ENCODE measurements around the gene MEG3. TPM values are rescaled to one million over a fixed set of nuclear protein-coding genes. Genes with fewer than 3 reads are reported as not detected.

MEG3 gene
- total and polyA plus RNA-seq, 2 experiments from 2014 or later: not detected

DNA sequence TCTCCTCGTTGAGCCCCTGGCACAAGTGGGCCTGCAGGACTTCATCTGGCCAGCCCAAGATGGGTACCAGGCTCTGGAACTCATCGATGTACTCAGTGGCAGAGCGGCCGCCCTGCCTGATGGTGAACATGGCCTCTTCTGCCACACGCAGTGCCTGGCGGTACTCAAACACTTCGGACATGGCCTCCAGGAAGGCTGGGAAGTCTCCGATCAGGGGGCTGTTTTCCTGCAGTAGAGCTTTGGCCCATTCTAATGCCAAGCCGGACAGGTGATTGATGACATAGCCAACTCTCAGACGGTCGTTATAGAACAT is 57.8 kb downstream of the MEG3 start (continued):
- TF ChIP-seq, protein P1, sequence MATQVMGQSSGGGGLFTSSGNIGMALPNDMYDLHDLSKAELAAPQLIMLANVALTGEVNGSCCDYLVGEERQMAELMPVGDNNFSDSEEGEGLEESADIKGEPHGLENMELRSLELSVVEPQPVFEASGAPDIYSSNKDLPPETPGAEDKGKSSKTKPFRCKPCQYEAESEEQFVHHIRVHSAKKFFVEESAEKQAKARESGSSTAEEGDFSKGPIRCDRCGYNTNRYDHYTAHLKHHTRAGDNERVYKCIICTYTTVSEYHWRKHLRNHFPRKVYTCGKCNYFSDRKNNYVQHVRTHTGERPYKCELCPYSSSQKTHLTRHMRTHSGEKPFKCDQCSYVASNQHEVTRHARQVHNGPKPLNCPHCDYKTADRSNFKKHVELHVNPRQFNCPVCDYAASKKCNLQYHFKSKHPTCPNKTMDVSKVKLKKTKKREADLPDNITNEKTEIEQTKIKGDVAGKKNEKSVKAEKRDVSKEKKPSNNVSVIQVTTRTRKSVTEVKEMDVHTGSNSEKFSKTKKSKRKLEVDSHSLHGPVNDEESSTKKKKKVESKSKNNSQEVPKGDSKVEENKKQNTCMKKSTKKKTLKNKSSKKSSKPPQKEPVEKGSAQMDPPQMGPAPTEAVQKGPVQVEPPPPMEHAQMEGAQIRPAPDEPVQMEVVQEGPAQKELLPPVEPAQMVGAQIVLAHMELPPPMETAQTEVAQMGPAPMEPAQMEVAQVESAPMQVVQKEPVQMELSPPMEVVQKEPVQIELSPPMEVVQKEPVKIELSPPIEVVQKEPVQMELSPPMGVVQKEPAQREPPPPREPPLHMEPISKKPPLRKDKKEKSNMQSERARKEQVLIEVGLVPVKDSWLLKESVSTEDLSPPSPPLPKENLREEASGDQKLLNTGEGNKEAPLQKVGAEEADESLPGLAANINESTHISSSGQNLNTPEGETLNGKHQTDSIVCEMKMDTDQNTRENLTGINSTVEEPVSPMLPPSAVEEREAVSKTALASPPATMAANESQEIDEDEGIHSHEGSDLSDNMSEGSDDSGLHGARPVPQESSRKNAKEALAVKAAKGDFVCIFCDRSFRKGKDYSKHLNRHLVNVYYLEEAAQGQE (IDR thresholded peaks at IDR 0.05; ENCODE audit: unreplicated experiment): no peak
- TF ChIP-seq POLR2AphosphoS5 (IDR thresholded peaks at IDR 0.05; ENCODE audit: low read depth) (no peak), EZH2 (IDR thresholded peaks at IDR 0.05; ENCODE audit: low read depth, unreplicated experiment) (no peak), CTCF (conservative IDR thresholded peaks at IDR 0.05; ENCODE audit: low read depth in 2 of 2) (no peak), STAT1 (IDR thresholded peaks at IDR 0.05; ENCODE audit: unreplicated experiment) (no peak), CREB1 (CRISPR knock-in tag; IDR thresholded peaks at IDR 0.05; ENCODE audit: low read depth) (no peak), NANOG (IDR thresholded peaks at IDR 0.05; ENCODE audit: borderline replicate concordance) (no peak), ZNF331 (CRISPR knock-in tag; IDR thresholded peaks at IDR 0.05; ENCODE audit: low read depth) (no peak), EZH2phosphoT487 (IDR thresholded peaks at IDR 0.05; ENCODE audit: unreplicated experiment) (no peak)
- TF ChIP-seq, protein P2, sequence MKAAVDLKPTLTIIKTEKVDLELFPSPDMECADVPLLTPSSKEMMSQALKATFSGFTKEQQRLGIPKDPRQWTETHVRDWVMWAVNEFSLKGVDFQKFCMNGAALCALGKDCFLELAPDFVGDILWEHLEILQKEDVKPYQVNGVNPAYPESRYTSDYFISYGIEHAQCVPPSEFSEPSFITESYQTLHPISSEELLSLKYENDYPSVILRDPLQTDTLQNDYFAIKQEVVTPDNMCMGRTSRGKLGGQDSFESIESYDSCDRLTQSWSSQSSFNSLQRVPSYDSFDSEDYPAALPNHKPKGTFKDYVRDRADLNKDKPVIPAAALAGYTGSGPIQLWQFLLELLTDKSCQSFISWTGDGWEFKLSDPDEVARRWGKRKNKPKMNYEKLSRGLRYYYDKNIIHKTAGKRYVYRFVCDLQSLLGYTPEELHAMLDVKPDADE (IDR thresholded peaks at IDR 0.05): no peak

- H3K27me3 ChIP-seq (ENCODE audit: insufficient read depth): no peaks in the 10 kb centered on the region
- no peak overlapping the region for H3K4me2 ChIP-seq
- no peak for ATAC-seq
- Mint-ChIP-seq H3K9me3 (peaks cover 20% of the 10 kb centered on the region), H3K4me1 (peaks cover 16% of the 10 kb centered on the region), H3K4me3 (no peak overlapping the region), H3K36me3 (ENCODE audit: low read depth) (peaks cover 2% of the 10 kb centered on the region; the same call in 2 of the 3 replicates), H3K27me3 (ENCODE audit: insufficient read depth, low read depth, poor library complexity) (peaks cover 4% of the 10 kb centered on the region), H3K27ac (no peak overlapping the region)
- TF ChIP-seq EZH2 (IDR thresholded peaks at IDR 0.05; ENCODE audit: low read depth, unreplicated experiment) (no peak), CREB1 (CRISPR knock-in tag; IDR thresholded peaks at IDR 0.05; ENCODE audit: low read depth) (no peak), POLR2AphosphoS5 (IDR thresholded peaks at IDR 0.05; ENCODE audit: low read depth) (no peak)
- TF ChIP-seq, protein P1 (IDR thresholded peaks at IDR 0.05; ENCODE audit: unreplicated experiment): no peak
- H2AFZ ChIP-seq: no peak overlapping the region
- H3K27ac ChIP-seq (ENCODE audit: low read depth): no peak overlapping the region
- no peaks in the 10 kb centered on the region for H4K20me1 ChIP-seq (replicated peaks; ENCODE audit: insufficient read depth)
- H3K4me1 ChIP-seq (ENCODE audit: insufficient read depth): no peaks in the 10 kb centered on the region; the same call in 1 of the 2 replicates
- H3F3A ChIP-seq (replicated peaks; ENCODE audit: low read depth): no peaks in the 10 kb centered on the region
- no peaks in the 10 kb centered on the region for H3K79me2 ChIP-seq (replicated peaks; ENCODE audit: insufficient read depth)
- H3K36me3 ChIP-seq (ENCODE audit: insufficient read depth): no peaks in the 10 kb centered on the region
- H3K4me3 ChIP-seq: no peak overlapping the region
- peaks cover 4% of the 10 kb centered on the region for H3K9me2 ChIP-seq (ENCODE audit: insufficient read depth)
- no peak for DNase-seq (ENCODE audit: low spot score)
Measured at GRCh38 chr14:100884456-100884855, 58.5 kb downstream of the MEG3 start.

All from GM23338 (cell line).